ENCODE results near the gene DNER.
"Not testable (repeated sequence)": the region's sequence is repeated elsewhere in the genome, so short reads cannot be mapped to it uniquely, and the experiment has no call there.

The DNER gene

DNA sequence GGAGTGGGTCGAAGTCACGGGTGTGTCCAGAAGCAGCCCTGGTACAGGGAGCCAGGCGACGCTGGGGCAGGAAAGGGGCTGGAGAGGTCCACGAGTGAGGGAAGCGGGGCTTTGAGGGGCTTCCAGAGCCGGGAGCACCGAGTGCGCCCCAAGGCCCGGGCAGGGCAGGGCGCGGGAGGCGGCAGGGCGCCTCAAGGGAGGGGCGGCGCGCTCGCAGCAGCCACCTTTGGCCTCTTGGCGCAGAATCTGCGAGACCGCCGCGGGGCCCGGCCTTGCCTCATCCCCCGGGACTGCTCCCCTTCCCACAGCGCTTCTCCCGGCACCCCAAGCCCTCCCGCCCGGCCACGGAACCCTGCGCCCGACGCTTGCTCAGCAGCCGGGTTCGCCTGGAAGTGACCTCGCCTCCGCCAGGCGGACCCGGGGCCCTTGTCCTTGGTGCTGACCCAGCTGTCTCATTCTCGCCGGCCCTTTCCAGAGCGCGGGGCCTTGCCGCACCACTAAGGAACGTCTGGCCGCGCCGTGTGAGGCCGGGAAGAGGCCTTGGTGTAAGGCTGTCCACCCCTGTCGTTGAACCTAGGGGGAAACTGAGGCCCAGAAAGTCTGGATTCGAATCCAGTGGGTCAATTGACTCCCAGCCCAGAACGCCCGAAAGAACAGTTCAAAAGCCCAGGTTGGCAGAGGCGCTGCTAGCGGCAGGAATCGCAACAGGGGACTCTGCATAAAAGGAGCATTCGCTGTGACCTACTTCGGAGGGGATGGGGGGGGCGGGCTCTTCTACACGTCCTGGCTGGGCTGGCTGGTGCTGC, 584 bp upstream of the DNER start:
- DNase-seq, result no peak

DNA sequence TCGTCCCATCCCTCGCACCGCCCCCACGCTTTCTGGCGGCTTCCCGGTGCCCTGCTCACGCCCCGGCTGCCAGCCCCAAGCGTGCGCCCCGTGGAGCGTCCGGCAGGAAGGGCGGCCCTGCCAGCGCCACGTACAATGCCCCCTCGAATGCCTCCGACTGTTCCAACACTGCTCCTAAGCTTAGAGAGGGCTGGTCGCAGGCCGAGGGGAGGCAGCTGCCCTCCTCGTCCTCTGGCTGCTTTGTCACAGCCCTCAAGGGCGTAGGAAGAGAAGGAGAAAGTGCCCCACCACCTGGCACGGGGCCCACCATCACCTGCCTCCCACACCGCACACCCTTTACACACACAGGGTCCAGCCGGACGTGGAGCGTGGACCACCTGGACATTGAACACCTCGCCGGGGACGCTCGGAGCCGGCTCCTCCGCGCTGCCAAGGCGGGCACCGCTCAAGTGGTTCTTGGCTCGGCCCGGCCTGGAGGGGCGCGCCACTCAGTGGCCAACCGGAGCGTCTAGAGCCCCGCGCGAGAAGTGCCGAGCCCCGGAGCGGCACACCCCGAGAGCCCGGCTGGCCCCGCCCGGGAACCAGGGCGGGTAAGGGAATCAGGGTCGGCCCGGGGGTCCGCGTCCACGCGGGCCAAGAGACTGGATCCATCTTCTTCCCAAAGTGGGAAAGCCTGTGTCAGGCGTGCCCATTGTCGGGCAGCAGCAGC, 830 bp downstream of the DNER start:
- DNase-seq, result no peak

GRCh38 chr2:229712136-229712535, 2.2 kb downstream of the DNER start:
- DNase-seq, result no peak

- DNase-seq, result no peak
Observed at GRCh38 chr2:229708335-229708734, 6.0 kb downstream of the DNER start.

- DNase-seq, result no peak
Observed at GRCh38 chr2:229703909-229704630, 10.3 kb downstream of the DNER start.

GRCh38 chr2:229701716-229702115, 12.6 kb downstream of the DNER start:
- no peak for DNase-seq

GRCh38 chr2:229701062-229701461, 13.3 kb downstream of the DNER start:
- no peak for DNase-seq

GRCh38 chr2:229695961-229696360, 18.4 kb downstream of the DNER start:
- no peak for DNase-seq

DNA sequence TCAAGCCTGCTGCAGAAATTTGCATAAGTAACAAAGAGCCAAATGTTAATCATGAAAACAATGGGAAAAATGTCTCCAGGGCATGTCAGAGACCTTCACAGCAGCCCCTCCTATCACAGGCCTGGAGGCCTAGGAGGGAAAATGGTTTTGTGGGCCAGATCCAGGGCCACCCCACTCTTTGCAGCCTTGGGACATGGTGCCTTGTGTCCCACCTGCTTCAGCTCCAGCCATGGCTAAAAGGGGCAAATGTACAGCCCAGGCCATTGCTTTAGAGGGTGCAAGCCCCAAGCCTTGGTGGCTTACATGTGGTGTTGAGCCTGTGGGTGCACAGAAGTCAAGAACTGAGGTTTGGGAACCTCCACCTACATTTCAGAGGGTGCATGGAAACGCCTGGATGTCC, 20.5 kb downstream of the DNER start:
- not testable (repeated sequence) for DNase-seq

- DNase-seq, result no peak
Observed at GRCh38 chr2:229691631-229692030, 22.7 kb downstream of the DNER start.

- no peak for DNase-seq
Observed at GRCh38 chr2:229689307-229689839, 25.0 kb downstream of the DNER start.

DNA sequence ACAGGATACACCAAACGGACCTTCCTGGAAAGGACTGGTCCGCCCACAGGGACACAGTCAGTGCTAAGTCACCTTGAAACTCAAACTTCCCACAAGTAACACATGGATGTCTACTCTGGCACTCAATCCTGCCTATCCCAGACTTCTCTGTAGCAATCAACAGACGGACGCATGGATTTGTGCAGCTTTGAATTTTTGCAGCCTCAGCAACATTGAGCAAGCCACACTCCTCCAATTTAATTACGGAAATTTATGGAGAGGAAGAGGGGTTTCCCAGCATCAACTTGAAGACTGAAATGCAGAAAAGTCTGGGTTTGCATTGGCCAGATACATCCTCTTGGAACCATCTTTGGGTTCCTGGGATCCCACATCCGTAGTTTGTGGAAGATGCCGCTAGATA, 26.2 kb downstream of the DNER start:
- DNase-seq, result no peak

- DNase-seq, result peak; percentile 53
Observed at GRCh38 chr2:229686122-229686919, 28.0 kb downstream of the DNER start.

DNA sequence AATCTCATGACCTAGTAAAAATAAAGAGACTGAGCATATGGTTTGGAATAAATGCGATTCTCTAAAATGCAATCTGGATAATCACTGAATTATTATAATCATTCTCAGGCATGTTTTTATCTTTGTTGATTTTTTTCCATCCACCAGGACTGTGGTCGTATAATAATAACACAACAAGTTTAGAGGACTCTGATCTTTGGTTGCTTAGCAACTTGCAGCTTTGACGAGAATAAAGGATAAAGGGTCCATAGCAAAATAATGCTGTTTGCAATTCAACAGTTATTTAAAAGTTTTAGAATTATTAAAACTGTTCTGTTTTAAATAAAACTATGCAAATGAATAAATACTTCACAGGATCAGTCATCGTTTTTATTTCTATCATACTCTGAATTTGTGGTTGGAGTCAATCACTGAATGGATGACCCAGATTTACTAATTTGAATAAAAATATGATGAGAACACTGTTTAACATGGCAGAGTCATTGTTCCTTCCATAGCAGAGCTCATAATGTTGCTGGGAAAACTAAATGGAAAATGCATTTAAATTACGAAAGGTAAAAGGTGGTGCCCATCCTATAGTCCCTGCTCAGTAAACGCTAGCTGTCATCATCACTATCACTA, 29.3 kb downstream of the DNER start:
- no peak for DNase-seq

GRCh38 chr2:229679393-229680125, 34.8 kb downstream of the DNER start:
- DNase-seq, result no peak

GRCh38 chr2:229675569-229675968, 38.8 kb downstream of the DNER start:
- no peak for DNase-seq

- no peak for DNase-seq
Observed at GRCh38 chr2:229674830-229675530, 39.4 kb downstream of the DNER start.

GRCh38 chr2:229673676-229674075, 40.7 kb downstream of the DNER start:
- DNase-seq, result no peak

- no peak for DNase-seq
Observed at GRCh38 chr2:229672021-229672420, 42.3 kb downstream of the DNER start.

- no peak for DNase-seq
Observed at GRCh38 chr2:229669841-229670240, 44.5 kb downstream of the DNER start.

GRCh38 chr2:229666811-229667210, 47.5 kb downstream of the DNER start:
- no peak for DNase-seq

All from COR-L47 (cell line).